ENCODE measurements around the gene TEX53.

The TEX53 gene

DNA sequence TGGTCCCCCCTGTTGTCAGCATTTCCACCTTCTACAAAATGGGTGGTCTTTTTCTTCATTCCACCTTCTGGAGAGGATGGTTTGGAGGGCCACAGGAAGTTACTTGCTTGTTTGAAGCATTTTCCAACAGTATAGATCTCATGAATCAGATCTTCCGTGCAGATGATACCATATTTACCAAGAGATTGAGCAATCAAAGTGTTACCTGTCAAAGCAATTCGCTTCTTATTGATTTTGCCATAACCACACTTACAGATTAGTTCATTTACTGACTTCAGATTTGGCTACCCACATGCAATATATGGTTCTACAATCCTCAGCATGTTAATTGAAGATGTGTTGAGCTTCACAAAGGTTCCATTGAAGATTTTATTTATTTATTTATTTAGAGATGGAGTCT, 38.3 kb upstream of the TEX53 start:
- Histone ChIP-seq H3K4me3 (ENCODE audit: severe bottlenecking) (no peak overlapping the region), H3K27me3 (ENCODE audit: insufficient read depth, poor library complexity, severe bottlenecking) (no peaks in the 10 kb centered on the region), H3K9me3 (ENCODE audit: severe bottlenecking) (no peaks in the 10 kb centered on the region), H3K36me3 (ENCODE audit: low read depth) (no peaks in the 10 kb centered on the region), H3K27ac (ENCODE audit: poor library complexity, severe bottlenecking) (no peak overlapping the region), H3K4me1 (ENCODE audit: insufficient read depth, poor library complexity, severe bottlenecking) (peaks cover 19% of the 10 kb centered on the region)
- no peak for DNase-seq (ENCODE audit: low spot score)
- no peak for TF ChIP-seq CTCF (IDR thresholded peaks at IDR 0.05; ENCODE audit: poor library complexity, severe bottlenecking)
- ATAC-seq (ENCODE audit: low read depth): no peak

DNA sequence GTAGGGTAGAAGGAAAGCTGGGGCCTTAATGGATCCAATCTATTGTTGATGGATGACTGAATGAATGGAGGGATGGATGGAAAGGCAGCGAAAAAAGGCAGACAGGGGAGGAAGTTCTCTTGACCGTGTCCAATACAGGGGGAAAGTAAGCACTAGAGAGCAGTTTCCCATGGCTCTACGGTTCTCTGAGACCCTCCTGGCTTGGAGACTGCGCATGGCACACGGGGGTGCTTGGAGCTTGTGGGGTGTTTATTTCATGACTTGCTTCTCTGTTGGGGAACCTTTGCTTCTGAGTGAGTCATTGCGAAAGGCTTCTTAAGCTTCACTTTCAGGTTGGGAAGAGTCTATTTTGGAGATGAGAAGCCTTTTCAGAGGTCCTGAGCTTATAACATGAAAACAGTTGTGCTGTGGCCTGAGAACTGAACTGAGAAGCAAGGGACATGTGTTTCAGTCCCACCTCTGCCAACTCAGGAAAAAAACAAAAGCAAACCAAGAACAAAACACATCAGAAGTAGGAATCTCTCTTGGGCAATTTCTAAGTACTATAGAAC, 37.2 kb upstream of the TEX53 start:
- DNase-seq (ENCODE audit: low spot score) (no peak), ATAC-seq (ENCODE audit: low read depth) (no peak)
- no peaks in the 10 kb centered on the region for H3K27me3 ChIP-seq (ENCODE audit: insufficient read depth, poor library complexity, severe bottlenecking)
- H3K9me3 ChIP-seq (ENCODE audit: severe bottlenecking): no peaks in the 10 kb centered on the region
- peaks cover 27% of the 10 kb centered on the region for H3K4me1 ChIP-seq (ENCODE audit: insufficient read depth, poor library complexity, severe bottlenecking)
- no peak overlapping the region for H3K4me3 ChIP-seq (ENCODE audit: severe bottlenecking)
- TF ChIP-seq CTCF (IDR thresholded peaks at IDR 0.05; ENCODE audit: poor library complexity, severe bottlenecking): no peak
- H3K36me3 ChIP-seq (ENCODE audit: low read depth): no peaks in the 10 kb centered on the region
- no peak overlapping the region for H3K27ac ChIP-seq (ENCODE audit: poor library complexity, severe bottlenecking)

DNA sequence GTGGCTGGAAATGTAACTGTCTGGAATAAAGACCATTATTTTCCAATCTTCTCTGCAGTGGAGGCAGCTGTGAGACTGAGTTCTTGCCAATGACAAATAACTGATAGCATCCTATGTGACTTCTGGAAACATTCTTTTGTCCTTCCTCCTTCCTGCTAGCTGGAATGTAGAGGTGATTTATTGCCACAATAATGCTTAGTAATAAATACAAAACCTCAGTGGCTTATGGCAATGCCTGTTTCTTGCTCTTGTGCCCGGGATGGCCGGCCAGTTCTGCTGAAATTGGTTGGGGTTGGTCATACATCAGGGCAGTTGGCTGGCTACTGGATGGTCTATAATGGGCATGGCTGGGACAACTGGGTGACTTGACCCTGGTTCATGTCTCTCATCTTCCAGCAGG, 36.5 kb upstream of the TEX53 start:
- Histone ChIP-seq H3K9me3 (ENCODE audit: severe bottlenecking) (no peaks in the 10 kb centered on the region), H3K36me3 (ENCODE audit: low read depth) (no peaks in the 10 kb centered on the region), H3K27ac (ENCODE audit: poor library complexity, severe bottlenecking) (no peak overlapping the region), H3K27me3 (ENCODE audit: insufficient read depth, poor library complexity, severe bottlenecking) (no peaks in the 10 kb centered on the region), H3K4me1 (ENCODE audit: insufficient read depth, poor library complexity, severe bottlenecking) (peaks cover 27% of the 10 kb centered on the region), H3K4me3 (ENCODE audit: severe bottlenecking) (no peak overlapping the region)
- no peak for TF ChIP-seq CTCF (IDR thresholded peaks at IDR 0.05; ENCODE audit: poor library complexity, severe bottlenecking)
- ATAC-seq (ENCODE audit: low read depth): no peak
- DNase-seq (ENCODE audit: low spot score): no peak

DNA sequence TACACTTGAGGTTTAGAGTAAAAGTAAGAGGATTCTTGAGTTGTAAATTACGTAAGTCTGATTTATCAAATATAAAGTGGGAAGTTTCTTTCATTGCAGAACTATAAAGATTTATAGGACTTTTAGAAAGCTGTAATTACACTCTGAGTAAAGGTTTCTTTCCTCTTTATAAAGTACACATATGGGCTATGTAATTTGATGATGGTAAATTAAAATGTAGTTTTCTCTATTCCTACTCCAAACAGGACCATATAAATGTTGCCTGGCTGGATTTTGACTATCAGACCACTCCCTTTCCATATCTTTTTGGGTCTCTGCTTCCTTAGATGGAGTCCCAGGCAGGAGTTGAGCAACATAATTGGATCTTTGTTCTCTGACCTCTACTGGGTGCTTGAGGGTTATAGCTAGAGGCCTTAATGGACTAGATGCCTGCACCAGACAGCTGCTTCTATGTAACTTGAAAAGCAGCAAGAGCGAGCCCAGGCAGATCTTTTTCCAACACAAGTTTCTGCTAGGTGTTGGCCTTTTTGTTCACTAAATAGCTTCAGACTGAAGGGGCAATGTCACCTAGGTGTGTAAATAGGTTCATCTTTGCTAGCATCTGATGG, 35.7 kb upstream of the TEX53 start:
- Histone ChIP-seq H3K36me3 (ENCODE audit: low read depth) (no peaks in the 10 kb centered on the region), H3K4me1 (ENCODE audit: insufficient read depth, poor library complexity, severe bottlenecking) (peaks cover 27% of the 10 kb centered on the region), H3K9me3 (ENCODE audit: severe bottlenecking) (no peaks in the 10 kb centered on the region), H3K4me3 (ENCODE audit: severe bottlenecking) (no peak overlapping the region), H3K27me3 (ENCODE audit: insufficient read depth, poor library complexity, severe bottlenecking) (no peaks in the 10 kb centered on the region), H3K27ac (ENCODE audit: poor library complexity, severe bottlenecking) (no peak overlapping the region)
- no peak for TF ChIP-seq CTCF (IDR thresholded peaks at IDR 0.05; ENCODE audit: poor library complexity, severe bottlenecking)
- ATAC-seq (ENCODE audit: low read depth) (no peak), DNase-seq (ENCODE audit: low spot score) (no peak)

DNA sequence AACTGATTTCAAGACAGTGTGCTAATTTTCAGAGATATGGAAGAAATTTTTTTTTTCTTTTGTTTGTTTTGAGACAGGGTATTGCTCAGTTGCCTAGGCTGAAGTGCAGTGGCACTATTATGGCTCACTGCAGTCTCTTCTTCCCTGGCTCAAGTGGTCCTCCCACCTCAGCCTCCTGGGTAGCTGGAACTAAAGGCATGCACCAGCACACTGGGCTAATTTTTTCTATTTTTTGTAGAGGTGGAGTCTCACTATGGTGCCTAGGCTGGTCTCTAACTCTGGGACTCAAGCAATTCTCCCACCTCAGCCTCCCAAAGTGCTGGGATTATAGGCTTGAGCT, 34.3 kb upstream of the TEX53 start:
- Histone ChIP-seq H3K27me3 (ENCODE audit: insufficient read depth, poor library complexity, severe bottlenecking) (no peaks in the 10 kb centered on the region), H3K36me3 (ENCODE audit: low read depth) (no peaks in the 10 kb centered on the region), H3K27ac (ENCODE audit: poor library complexity, severe bottlenecking) (no peak overlapping the region), H3K9me3 (ENCODE audit: severe bottlenecking) (no peaks in the 10 kb centered on the region), H3K4me1 (ENCODE audit: insufficient read depth, poor library complexity, severe bottlenecking) (peaks cover 31% of the 10 kb centered on the region), H3K4me3 (ENCODE audit: severe bottlenecking) (no peak overlapping the region)
- ATAC-seq (ENCODE audit: low read depth) (no peak), DNase-seq (ENCODE audit: low spot score) (no peak)
- TF ChIP-seq CTCF (IDR thresholded peaks at IDR 0.05; ENCODE audit: poor library complexity, severe bottlenecking): no peak
